Eye (tissue), 1 donor: ENCODE data around the gene ROR1.

Source experiments
- DNase-seq: peaks from one replicate; pipeline ENCODE4 v3.0.0-alpha.2; 2015

Gene ROR1

GRCh38 chr1:64162804-64163203 lies 389.0 kb downstream of the ROR1 start:
- DNase-seq: no peak

DNA sequence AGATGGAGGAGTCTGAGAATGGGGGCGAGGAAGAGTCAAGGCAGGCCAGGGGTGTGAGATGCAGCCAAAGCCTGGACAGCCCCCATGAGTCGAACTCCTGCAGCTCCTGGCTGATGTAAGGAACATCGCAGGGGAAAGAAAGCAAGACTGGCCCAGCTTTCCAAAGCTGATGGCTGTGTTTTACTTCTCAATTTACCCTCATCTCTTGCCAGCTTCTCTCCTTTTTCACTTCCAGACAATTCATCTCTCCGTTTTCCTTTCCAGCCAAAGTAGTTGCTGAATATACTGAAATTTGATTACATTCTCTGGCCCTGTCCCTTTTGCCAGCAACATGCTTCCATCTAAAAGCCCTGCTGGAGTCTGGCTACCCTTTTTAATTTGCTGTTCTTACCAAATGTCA lies 389.6 kb downstream of the ROR1 start:
- no peak for DNase-seq

GRCh38 chr1:64163970-64164369 lies 390.2 kb downstream of the ROR1 start:
- DNase-seq: peak; percentile 48

DNA sequence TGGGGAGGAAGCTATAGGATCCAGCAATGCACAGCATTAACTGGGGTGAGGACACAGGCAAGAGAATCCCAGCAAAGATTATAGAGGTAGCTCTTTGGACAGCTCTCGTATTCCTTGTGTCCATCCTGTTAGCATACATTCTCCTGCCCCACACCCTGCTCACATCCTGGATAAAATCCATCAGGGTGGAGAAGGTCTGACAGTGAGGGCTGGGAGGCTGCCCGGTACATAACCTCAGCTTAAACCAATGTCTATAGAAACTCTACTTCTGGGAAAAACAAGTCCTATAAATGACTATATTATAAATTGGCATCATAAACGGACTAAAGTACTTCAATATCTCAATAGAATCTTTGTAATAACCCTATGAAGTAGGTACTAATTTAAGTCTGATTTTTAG lies 392.8 kb downstream of the ROR1 start:
- DNase-seq: no peak

DNA sequence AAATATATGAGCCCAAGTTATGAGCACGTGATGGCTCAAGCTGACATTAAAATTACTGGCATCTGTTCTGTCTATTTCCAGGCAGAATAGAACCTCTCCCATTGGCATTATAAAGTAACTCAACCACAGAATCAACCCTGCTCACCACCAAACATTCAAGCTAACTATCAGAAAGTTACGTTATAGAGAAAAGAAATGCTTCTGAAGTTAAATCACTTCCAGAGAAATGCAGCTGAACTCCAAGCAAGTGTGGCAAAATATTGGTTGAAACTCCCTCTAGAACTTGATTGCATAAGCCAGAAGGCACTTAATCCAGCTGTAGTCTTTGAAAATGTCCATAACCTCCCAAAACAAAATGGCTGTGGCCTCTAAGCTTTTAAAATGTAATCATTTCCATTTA lies 393.4 kb downstream of the ROR1 start:
- no peak for DNase-seq

DNA sequence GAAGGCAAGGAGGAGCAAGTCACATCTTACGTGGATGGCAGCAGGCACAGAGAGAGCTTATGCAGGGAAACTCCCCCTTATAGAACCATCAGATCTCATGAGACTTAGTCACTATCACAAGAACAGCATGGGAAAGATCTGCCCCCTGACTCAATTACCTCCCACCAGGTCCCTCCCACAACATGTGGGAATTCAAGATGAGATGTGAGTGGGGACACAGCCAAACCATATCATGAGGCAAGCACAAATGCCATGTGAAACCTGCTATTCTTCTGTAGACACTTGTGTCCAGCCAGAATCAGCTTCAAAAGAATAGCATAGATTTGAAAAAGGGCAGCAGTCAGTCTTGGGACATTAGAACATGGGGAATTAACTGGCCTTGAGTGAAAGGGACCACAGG lies 397.4 kb downstream of the ROR1 start:
- no peak for DNase-seq

DNA sequence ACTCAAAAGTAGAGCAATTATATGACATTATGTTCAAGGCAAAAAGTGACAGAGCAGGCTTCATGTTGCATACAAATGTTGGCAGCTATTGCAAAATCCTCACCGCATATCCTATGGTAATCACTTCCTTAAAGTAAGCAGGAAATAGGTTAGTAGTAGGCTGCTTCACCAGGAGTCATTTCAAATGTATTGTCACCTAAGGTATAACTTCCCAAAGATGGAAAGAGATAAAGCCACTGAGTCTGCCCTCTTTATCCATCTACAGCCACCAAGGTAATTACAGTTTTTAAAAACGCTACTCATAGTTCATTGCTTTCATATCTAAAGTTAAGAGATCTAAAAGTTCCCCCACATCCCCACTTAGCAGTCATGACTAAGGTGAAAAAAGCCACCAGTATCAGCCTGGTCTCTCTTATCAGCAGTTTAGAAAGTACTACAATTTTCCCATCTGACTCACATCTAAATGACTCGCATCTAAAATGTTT lies 398.0 kb downstream of the ROR1 start:
- no peak for DNase-seq

GRCh38 chr1:64172458-64172983 lies 398.7 kb downstream of the ROR1 start:
- DNase-seq: peak; percentile 72

GRCh38 chr1:64173336-64173940 lies 399.6 kb downstream of the ROR1 start:
- DNase-seq: no peak

DNA sequence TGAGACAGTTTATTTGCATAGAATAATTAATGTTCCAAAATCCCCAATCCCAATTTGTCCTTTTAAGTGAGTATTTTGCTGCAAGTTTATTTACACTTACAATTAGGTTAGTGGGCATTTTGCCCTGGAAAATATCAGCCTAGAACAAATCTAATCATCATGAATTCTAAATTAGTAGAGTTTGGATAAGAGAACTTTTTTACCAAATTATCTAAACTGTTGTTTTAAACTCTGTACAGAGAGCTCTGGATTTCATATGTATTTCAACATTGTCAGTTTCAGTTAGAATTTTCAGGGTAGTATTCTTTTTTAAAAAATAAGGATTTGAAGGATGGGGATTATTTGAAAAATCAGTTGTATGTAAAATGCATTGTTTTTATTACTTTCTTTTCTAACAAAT lies 401.8 kb downstream of the ROR1 start:
- no peak for DNase-seq

DNA sequence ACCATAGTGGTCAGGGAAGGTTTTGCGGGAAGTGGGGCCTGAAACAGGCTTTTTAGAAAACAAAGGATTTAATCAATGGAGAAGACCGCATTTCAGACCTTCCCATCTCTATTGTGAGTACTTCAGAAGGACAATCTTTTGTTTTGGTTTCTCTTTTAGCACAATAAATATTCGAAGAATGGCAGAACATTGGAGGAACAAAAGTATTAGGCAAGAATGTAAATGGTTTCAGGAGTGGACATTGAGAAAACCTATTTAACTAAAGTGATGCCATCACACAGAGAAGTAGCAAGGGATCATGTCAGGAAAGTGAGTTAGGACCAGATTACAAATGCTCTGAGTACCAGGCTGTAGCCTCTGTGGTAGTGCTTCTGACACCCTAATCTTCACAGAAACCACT lies 402.8 kb downstream of the ROR1 start:
- DNase-seq: no peak

DNA sequence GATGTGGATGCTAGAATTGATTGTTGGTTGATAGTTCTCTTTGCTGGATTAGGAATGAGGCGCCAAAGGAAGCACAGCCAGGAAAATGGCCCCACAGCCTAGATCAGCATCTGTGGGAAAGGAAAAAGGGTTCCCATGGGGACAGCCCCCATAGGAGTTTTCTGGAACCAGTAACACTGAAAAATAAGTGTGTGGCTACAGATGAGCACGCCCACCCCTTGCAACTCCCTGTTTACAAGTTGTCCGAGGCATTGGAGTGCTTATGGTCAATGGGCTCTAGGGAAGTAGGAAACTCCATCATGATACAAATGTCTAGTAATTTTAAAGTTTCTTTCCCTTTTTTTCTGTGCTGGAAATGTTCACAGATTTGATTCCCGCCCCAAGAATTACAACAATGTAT lies 405.8 kb downstream of the ROR1 start:
- DNase-seq: no peak

- no peak for DNase-seq
These were observed 408.4 kb downstream of the ROR1 start for GRCh38 chr1:64182207-64182606.

- DNase-seq: no peak
These were observed 409.7 kb downstream of the ROR1 start for GRCh38 chr1:64183395-64184002.

DNA sequence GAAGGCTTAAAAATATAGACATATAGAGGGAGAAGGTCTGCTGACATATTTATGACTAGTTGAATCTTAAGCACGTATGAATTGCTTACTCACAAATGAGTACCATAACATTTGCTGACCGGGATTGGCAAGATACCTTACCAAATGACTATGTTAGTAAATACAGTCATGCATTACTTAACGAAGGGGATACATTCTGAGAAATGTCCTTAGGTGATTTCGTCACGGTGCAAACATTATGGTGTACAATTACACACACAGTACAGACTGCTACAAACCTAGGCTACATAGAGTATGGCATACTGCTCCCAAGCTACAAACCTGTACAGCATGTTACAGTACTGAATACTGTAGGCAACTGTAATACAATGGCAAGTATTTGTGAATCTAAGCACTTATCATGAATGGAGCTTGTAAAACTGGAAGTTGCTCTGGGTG lies 410.2 kb downstream of the ROR1 start:
- no peak for DNase-seq

- DNase-seq: no peak
These were observed 412.5 kb downstream of the ROR1 start for GRCh38 chr1:64186138-64186897.

GRCh38 chr1:64186898-64187280 lies 413.1 kb downstream of the ROR1 start:
- no peak for DNase-seq

DNA sequence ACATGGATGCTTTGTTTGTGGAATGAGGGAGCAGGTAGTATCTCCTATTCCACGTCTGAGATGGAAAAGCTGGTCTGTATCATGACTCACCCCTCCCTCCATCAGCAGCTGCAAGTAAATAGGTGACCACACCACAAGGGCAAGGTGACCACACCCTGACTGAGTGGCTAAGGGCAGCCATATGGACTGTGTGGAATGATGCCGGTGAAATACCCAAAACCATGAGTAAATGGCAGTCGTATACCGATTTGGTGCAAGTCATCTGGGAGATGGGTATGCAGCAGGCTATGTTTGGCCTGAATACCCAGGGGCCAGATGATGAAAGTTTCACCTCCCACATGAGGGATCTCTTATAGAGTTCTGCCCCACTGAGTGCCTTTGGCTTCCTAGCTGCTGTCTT lies 413.8 kb downstream of the ROR1 start:
- no peak for DNase-seq

- DNase-seq: no peak
These were observed 418.5 kb downstream of the ROR1 start for GRCh38 chr1:64192290-64192689.

- DNase-seq: no peak
These were observed 420.6 kb downstream of the ROR1 start for GRCh38 chr1:64194168-64195080.

DNA sequence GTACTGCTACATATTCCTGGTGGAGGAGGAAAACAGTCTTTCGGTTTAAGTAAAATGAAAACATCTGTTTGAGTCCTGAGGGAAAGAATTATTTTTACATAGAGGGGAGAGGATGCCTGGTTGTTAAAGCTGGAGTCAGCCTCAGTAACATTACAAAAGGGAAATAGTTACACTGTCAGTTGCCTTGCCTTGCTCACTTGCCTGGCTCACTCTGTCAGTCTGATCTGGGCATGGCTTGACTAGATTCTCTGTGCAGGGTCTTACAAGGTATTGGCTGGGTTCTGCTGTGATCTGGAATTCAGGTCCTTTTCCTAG lies 421.2 kb downstream of the ROR1 start:
- DNase-seq: peak; percentile 48

DNA sequence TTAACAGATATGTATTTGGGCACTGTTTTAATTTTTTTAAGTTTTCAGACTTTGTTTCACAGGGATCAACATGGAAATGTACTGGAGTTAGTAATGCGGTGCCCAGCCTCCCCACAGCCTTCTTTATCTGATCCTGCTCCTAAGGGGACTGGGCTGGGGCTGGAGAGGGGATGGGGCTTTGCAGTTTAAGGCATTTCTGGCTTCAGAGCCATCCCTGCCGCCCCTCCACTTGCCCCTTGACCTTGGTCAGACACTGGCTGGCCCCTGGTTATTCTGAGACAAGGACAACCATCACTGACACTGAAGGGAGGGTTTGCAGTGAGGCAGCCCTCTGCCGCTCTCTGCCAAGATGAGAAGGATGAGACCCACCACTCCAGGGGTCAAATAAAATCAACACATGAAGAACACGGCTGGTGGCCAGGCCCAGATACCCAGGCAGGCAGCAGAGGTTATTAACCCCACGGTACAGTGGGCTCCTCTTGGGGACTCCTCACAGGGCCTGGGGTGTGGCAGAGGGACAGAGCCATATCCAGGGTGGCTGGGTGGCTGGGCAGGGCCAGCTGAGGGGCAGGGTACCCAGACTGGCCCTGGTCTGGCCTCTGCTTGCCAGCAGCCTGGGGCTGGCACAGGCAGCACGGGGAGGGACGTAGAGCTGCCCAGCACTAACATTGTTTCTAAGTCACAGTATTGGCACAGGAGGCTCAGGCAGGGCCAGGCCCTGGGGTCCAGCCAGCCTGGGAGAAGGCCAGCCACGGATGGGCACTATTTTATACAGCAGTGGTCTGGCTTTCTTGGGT lies 422.5 kb downstream of the ROR1 start:
- no peak for DNase-seq
